Skeletal muscle satellite cell (primary cell): ENCODE data around the gene ZNF764.
A peak's percentile ranks its signal among the peaks of the same experiment; 100 is the strongest.

Experiments
- H3K27me3 ChIP-seq: 2 replicates; pipeline ENCODE4 v1.7.0; 2013; ENCODE audit warnings: low read length; ENCODE audit not compliant: control insufficient read depth, insufficient read depth
- H3K36me3 ChIP-seq: 2 replicates; pipeline ENCODE4 v1.7.0; 2013; ENCODE audit warnings: mild to moderate bottlenecking, control low read depth, low read length; ENCODE audit not compliant: insufficient read depth
- H3K4me1 ChIP-seq: 2 replicates; pipeline ENCODE4 v1.7.0; 2013; ENCODE audit warnings: low read length; ENCODE audit not compliant: control insufficient read depth, insufficient read depth
- H3K4me2 ChIP-seq: 2 replicates; pipeline ENCODE4 v1.7.0; 2013; ENCODE audit warnings: mild to moderate bottlenecking, low read length
- H3K4me3 ChIP-seq: 2 replicates; pipeline ENCODE4 v1.7.0; 2013; ENCODE audit warnings: low read length
- H3K9ac ChIP-seq: 2 replicates; pipeline ENCODE4 v1.7.0; 2013; ENCODE audit warnings: mild to moderate bottlenecking, low read depth, low read length, moderate library complexity
- H3K9me3 ChIP-seq: replicated peaks from 2 replicates; pipeline ENCODE4 v1.7.0; 2013; ENCODE audit warnings: mild to moderate bottlenecking, control low read depth, low read length

Gene ZNF764

DNA sequence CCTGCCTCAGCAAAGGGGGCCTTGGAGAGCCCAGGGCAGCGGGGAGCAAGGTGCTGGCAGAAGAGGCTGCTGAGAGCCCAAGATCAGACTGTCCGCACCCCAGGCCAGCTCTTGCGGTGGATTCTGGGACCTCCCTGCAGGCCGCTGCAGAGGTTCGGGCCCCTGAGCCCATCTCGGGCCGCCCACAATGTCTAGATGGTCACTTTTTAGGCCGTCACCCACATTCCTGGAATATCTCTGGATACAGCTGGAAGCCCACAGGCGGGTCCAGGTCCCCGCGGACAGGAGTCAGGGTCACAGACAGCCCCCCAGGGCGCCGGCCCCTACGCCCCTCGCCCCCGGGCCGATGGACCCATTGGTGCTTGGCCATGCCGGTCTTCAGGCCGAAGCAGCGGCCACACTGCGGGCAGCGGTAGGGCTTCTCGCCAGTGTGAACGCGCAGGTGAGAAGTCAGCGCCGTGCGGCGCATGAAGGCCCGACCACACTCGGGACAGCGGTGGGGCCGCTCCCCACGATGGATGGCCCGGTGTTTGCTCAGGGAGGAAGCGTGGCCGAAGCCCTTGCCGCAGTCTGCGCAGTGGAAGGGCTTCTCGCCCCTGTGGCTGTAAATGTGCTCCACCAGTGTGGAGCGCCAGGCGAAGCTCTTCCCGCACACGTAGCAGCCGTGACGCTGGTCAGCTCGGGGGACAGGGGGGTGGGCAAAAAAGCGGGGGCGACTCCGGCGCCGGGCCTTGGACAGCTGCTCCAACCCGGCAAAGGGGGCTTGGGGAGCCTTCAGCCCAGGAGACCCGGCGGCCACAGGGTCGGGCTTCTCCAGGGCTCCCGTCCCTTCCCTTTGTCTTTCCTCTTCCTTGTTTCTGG, 25.7 kb downstream of the ZNF764 start:
- peaks cover 26% of the 10 kb centered on the region for H3K4me1 ChIP-seq
- no peak overlapping the region for H3K9ac ChIP-seq
- no peaks in the 10 kb centered on the region for H3K27me3 ChIP-seq
- H3K36me3 ChIP-seq, result peaks cover 10% of the 10 kb centered on the region
- H3K9me3 ChIP-seq, result no peaks in the 10 kb centered on the region
- no peak overlapping the region for H3K4me2 ChIP-seq
- no peak overlapping the region for H3K4me3 ChIP-seq

DNA sequence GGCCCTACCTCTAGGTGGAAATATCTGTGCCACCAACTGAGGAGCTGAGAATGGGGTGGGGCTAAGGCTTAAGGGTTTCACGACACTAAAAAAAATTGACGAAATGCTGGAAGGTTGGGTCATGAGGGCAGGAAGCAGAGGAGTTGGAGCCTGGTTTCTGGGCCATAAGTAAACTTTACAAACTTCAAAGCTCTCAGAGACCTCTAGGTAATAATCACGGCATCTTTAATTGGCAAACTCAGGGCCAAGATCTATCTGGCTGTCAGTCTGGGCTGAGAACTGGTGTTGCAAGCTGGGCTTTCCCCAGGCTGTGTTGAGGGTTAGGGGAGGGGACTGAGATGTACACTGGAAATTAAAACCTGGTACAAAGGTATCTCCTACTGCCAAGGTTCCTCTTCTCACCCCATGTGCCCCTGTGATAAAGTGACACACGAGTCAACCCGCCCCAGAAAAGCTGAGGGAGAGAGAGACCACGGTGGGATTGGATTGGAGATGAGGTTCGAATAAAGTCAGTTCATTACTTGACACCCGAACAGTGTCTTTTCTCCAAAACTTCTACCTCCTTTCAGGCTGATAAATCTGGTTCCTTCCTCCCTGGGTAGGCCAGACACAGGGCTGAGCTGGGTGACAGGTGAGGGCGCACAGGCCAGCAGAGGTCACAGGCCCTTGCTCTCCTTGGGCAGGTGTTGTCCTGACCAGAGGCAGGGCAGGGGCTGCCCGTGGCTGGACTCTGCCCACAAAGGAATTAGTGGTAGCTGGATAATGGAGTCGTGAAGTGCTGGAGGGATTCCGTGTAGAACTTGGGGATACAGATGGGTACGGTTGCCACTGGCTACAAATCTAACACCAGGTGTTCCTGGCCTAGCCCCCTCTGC, 27.8 kb downstream of the ZNF764 start:
- no peaks in the 10 kb centered on the region for H3K27me3 ChIP-seq
- H3K4me2 ChIP-seq, result no peak overlapping the region
- no peak overlapping the region for H3K4me3 ChIP-seq
- no peaks in the 10 kb centered on the region for H3K9me3 ChIP-seq
- peaks cover 10% of the 10 kb centered on the region for H3K36me3 ChIP-seq
- no peak overlapping the region for H3K9ac ChIP-seq
- H3K4me1 ChIP-seq, result peaks cover 26% of the 10 kb centered on the region

GRCh38 chr16:30528799-30529457, 29.2 kb downstream of the ZNF764 start:
- H3K27me3 ChIP-seq, result no peaks in the 10 kb centered on the region
- no peak overlapping the region for H3K9ac ChIP-seq
- H3K4me2 ChIP-seq, result no peak overlapping the region
- H3K9me3 ChIP-seq, result no peaks in the 10 kb centered on the region
- H3K36me3 ChIP-seq, result peaks cover 22% of the 10 kb centered on the region
- H3K4me3 ChIP-seq, result no peak overlapping the region
- H3K4me1 ChIP-seq, result peaks cover 17% of the 10 kb centered on the region

DNA sequence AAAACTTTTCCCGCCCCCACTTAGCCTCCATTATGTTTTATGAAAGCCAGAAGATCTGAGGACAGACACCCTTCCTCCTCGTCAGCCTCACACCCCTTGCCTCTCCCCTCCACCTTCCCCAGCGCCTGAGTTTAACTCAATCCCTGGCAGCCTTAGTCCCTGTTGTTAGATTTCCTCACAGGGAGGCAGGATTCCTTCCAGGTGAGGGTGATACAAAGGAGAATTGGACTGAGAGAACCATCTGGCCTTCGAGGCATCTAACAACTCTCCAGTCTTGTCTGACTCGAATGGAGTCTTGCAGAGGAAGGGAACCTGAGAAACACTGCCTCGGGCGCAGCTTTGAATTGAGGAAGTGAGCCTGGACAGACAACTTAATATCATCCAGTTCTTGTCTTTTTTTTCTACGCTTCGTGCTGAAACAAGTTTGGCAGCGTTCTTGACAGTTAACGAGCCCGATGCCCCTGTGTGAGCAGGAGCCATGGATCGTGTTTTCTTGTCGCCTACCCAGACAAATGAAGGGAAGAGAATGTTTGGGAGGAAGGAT, 30.5 kb downstream of the ZNF764 start:
- Histone ChIP-seq H3K4me3 (peak overlapping the region; percentile 56), H3K4me1 (peaks cover 12% of the 10 kb centered on the region), H3K4me2 (peak overlapping the region; percentile 70), H3K27me3 (no peaks in the 10 kb centered on the region), H3K9me3 (no peaks in the 10 kb centered on the region), H3K9ac (peak overlapping the region; percentile 58), H3K36me3 (peaks cover 22% of the 10 kb centered on the region)

DNA sequence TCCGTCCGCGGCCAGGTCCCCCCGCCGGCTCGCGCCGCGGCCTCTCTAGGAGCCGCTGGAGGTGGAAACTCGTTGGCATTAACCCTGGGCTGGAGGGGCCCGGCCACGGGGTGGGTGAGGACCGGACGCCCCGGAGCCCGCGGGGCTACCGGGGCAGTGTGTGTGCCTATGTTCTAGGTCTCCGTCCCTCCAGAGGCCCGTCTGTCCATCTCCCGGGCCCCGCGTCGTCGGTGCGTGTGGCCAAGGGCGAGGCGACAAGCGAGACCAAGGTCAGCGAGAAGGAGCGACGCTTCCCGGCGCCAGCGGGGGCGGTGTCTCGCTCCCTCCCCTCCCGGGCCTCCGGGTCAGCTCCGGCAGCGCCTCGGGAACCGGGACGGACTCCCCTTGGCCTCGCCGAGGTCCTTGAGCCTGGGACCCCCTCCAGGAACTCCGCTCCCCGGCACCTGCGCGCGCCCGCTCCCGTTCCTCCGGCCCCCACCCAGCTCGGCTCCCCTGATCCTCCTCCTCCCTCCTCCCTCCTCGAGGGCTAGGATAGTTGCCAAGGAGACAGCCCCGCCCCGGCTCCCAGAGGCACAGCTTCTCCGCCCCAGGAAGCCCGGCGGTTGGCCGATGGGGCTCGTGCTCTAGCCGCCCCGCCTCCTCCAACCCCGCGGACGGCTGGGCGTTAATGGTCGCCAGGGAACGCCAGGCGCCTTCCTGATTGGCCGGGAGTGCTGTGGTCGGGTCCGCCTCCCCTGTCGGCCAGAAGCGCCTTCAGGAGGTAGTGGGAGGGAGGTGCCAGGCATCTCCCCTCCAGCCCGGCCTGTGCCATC, 31.1 kb downstream of the ZNF764 start:
- Histone ChIP-seq H3K9me3 (no peaks in the 10 kb centered on the region), H3K27me3 (no peaks in the 10 kb centered on the region), H3K4me2 (peak overlapping the region; percentile 100), H3K36me3 (peaks cover 18% of the 10 kb centered on the region), H3K9ac (peak overlapping the region; percentile 99), H3K4me1 (peaks cover 12% of the 10 kb centered on the region), H3K4me3 (peak overlapping the region; percentile 100)

DNA sequence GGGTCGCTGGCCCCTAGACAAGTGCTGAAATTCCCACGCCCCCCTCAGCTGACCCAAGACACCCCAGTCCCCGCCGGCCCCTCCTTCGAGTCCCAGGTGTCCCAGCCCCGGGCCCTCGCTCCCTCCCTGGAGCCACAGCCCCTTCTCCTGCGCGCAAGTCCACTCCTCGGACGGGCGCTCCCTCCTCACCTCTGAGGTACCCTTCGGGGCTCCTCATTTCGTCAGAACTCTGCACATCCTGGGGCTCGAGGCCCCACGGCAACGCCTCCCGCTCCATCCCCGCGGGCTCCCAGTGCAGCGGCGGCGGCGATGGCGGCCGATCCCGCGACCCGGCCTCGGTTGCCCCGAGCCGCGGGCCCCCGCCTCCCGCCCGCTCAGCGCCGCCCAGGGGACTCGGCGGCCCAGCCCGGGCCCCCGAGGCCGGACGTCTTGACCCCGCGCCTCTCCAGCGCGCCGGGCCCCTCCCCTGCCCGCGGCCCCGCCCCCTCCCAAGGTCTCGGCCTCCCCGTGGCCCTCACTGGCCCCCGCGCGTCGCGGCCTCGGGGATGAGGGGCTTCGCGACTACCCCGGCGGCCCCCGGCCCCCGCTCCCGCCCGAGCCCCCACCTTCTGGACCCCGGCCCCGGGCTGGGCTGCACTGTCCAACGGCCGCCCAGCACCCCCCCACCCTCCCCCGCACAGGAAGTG, 31.9 kb downstream of the ZNF764 start, which contains the start of gene ZNF768:
ZNF768 (minus strand) TSS at position 430 of the 686 bp plus-strand sequence; CDS start at position 277, 153 bp downstream.
- no peaks in the 10 kb centered on the region for H3K27me3 ChIP-seq

GRCh38 chr16:30525844-30526136, 32.4 kb downstream of the ZNF764 start:
- H3K36me3 ChIP-seq, result peaks cover 15% of the 10 kb centered on the region
- H3K9ac ChIP-seq, result peak overlapping the region; percentile 99
- H3K9me3 ChIP-seq, result no peaks in the 10 kb centered on the region
- peak overlapping the region; percentile 100 for H3K4me2 ChIP-seq
- peak overlapping the region; percentile 100 for H3K4me3 ChIP-seq
- no peaks in the 10 kb centered on the region for H3K27me3 ChIP-seq
- peaks cover 12% of the 10 kb centered on the region for H3K4me1 ChIP-seq

More for the DNA sequence above, 31.9 kb downstream of the ZNF764 start, which contains the start of gene ZNF768:
- peak within 1 kb of the TSS; percentile 100 for H3K4me3 ChIP-seq
- peaks cover 18% of the 10 kb centered on the region for H3K36me3 ChIP-seq
- H3K9me3 ChIP-seq, result no peaks in the 10 kb centered on the region
- H3K4me1 ChIP-seq, result peaks cover 12% of the 10 kb centered on the region
- peak within 1 kb of the TSS; percentile 99 for H3K9ac ChIP-seq
- H3K4me2 ChIP-seq, result peak within 1 kb of the TSS; percentile 100

DNA sequence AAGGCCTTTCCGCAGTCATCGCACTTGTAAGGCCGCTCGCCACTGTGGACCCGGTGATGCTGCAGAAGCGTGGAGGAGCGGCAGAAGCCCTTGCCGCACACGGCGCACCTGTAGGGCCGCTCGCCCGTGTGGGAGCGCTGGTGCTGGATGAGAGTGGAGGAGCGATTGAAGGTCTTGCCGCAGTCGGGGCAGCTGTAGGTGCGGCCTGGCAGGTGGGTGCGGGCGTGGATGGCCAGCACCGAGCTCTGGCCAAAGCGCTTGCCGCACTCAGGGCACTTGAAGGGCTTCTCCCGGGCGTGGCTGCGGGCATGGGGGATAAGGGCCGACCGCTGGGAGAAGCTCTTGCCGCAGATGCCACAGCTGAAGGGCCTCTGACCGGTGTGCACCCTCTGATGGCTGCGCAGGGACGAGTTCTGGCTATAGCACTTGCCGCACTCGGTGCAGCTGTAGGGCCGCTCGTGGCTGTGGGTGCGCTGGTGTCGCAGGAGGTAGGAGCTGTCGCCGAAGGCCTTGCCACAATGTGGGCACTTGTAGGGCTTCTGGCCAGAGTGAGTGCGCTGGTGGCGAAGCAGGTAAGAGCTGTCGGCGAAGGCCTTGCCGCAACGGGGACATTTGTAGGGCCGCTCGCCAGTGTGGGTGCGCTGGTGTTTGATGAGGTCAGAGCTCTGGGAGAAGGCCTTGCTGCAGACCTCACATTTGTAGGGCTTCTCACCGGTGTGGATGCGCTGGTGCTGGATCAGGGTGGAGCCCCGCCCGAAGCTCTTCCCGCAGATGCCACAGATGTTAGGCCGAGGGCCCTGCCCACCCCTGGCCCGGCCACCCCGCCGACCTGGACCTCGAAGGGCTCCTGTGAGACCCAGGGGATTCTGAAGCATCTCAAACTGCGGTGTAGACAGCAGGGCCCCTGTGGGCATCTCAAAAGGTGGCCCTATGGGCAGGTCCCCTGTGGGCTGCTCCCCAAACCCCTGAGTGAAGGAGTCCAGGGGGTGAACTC, 33.3 kb downstream of the ZNF764 start:
- no peaks in the 10 kb centered on the region for H3K27me3 ChIP-seq
- H3K4me2 ChIP-seq, result no peak overlapping the region
- peaks cover 12% of the 10 kb centered on the region for H3K4me1 ChIP-seq
- no peak overlapping the region for H3K9ac ChIP-seq
- peaks cover 13% of the 10 kb centered on the region for H3K36me3 ChIP-seq
- no peaks in the 10 kb centered on the region for H3K9me3 ChIP-seq
- no peak overlapping the region for H3K4me3 ChIP-seq

DNA sequence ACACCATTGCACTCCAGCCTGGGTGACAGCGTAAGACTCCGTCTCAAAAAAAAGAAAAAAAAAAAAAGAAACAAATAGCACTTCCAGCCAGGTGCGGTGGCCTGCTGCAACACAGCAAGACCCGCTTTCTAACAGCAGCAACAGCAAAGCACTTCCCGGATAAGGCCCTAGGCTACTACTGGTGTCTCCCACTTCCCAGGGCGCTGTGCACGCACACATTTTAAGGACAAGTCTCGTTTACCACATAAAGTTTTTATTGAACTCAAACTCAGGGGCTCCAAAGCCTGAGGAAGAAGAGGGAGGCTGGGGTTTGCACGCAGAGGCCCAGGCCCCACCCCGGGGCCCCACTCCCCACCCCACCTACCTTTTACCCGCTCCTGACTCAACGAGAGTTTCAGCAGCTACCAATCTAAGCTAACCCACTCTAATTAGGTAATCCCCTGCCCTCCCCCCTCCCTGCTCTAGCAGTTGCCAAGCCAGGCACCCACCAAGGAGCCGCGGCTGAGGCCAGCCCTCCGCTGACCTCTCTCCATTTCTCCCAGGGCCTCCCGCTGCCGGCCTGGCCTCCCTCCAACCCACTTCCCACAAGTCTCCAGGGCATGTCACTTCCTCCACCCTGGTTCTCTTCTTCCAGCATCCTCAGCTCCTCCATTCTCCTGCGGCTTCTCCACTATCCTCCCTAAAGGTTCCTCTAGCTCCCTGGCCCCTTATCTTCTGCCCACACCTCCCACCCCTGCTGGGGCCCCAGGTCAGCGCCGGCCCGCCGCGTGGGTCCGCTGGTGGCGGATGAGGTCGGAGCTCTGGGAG, 34.2 kb downstream of the ZNF764 start:
- no peaks in the 10 kb centered on the region for H3K9me3 ChIP-seq
- no peak overlapping the region for H3K9ac ChIP-seq
- H3K36me3 ChIP-seq, result peaks cover 13% of the 10 kb centered on the region
- no peak overlapping the region for H3K4me3 ChIP-seq
- peaks cover 12% of the 10 kb centered on the region for H3K4me1 ChIP-seq
- no peaks in the 10 kb centered on the region for H3K27me3 ChIP-seq
- no peak overlapping the region for H3K4me2 ChIP-seq
